HEK293 (cell line): ENCODE measurements around the gene XKRX.

ENCODE experiments used
- ZBTB8A ChIP-seq: fragments of 450-650 bp; formaldehyde crosslinking; IDR thresholded peaks from 2 replicates; pipeline ENCODE4 v1.5.1; 2016; ENCODE audit warnings: missing biosample characterization, missing genetic modification characterization
- TF ChIP-seq, protein P1 (sequence below): fragments of 450-650 bp; formaldehyde crosslinking; IDR thresholded peaks from 2 replicates; pipeline ENCODE4 v1.5.1; 2016; ENCODE audit warnings: missing biosample characterization, missing genetic modification characterization

DNA sequence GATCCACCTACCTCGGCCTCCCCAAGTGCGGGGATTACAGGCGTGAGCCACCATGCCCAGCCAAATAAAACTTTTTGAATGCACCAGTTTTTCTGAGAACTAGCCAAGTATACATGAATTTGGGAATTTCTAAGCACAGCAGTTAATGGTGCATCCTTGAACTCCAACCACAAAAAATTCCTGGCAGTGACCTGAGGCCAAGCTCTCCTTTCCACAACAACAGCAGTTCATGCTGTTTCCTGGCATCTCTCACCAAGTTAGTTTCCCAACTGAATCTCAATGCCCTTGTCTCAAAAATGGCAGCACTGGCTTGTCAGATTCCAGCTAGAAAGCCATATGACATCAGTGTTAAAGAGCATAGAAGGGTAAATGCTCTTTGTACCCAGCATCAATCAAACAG is 15.9 kb upstream of the XKRX start:
- no peak for TF ChIP-seq ZBTB8A
- TF ChIP-seq, protein P1, sequence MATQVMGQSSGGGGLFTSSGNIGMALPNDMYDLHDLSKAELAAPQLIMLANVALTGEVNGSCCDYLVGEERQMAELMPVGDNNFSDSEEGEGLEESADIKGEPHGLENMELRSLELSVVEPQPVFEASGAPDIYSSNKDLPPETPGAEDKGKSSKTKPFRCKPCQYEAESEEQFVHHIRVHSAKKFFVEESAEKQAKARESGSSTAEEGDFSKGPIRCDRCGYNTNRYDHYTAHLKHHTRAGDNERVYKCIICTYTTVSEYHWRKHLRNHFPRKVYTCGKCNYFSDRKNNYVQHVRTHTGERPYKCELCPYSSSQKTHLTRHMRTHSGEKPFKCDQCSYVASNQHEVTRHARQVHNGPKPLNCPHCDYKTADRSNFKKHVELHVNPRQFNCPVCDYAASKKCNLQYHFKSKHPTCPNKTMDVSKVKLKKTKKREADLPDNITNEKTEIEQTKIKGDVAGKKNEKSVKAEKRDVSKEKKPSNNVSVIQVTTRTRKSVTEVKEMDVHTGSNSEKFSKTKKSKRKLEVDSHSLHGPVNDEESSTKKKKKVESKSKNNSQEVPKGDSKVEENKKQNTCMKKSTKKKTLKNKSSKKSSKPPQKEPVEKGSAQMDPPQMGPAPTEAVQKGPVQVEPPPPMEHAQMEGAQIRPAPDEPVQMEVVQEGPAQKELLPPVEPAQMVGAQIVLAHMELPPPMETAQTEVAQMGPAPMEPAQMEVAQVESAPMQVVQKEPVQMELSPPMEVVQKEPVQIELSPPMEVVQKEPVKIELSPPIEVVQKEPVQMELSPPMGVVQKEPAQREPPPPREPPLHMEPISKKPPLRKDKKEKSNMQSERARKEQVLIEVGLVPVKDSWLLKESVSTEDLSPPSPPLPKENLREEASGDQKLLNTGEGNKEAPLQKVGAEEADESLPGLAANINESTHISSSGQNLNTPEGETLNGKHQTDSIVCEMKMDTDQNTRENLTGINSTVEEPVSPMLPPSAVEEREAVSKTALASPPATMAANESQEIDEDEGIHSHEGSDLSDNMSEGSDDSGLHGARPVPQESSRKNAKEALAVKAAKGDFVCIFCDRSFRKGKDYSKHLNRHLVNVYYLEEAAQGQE (tag by site-specific recombination) = no peak
